ENCODE data around the gene WBP4. TPM values are rescaled to one million over a fixed set of nuclear protein-coding genes. Genes with fewer than 3 reads are reported as not detected.
"Not testable (repeated sequence)": the region's sequence is repeated elsewhere in the genome, so short reads cannot be mapped to it uniquely, and the experiment has no call there.

WBP4 gene
- total RNA-seq, 1 donor from 2014 or later = 11.0 TPM

DNA sequence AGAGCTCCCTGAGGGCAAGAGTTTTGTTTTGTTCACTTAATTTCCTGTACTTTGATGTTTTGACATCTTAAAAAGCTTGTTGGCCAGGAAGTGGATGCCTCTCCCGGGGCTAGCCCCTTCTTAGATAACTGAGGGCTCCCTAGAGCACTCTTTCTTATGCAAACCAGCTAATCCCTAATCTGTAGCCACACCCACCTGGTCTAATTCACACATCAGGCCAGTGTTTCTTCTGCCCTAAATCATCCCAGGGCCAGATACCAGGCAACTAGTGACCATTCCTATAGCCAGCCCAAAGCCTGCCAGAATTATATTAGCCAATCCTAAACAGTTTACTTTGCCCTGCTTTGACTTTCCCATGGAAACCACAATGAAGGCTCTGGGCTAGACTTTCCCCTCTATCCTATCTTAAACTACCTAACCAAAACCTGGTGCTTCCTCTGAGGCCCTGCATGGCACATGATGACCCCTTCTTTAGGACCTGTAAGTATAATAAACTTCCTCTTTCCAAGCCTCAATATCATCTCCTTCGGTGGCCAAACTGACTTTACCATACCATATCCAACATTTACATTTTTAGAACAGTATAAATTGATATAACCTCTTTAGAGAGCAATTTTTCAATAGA, 24.8 kb downstream of the WBP4 start:
- H3K4me1 Mint-ChIP-seq (ENCODE audit: low read depth) = peaks cover 6% of the 10 kb centered on the region
- H3K27me3 Mint-ChIP-seq = no peaks in the 10 kb centered on the region
- H3K36me3 Mint-ChIP-seq (ENCODE audit: insufficient read depth) = peaks cover 3% of the 10 kb centered on the region
- TF ChIP-seq, protein P1, sequence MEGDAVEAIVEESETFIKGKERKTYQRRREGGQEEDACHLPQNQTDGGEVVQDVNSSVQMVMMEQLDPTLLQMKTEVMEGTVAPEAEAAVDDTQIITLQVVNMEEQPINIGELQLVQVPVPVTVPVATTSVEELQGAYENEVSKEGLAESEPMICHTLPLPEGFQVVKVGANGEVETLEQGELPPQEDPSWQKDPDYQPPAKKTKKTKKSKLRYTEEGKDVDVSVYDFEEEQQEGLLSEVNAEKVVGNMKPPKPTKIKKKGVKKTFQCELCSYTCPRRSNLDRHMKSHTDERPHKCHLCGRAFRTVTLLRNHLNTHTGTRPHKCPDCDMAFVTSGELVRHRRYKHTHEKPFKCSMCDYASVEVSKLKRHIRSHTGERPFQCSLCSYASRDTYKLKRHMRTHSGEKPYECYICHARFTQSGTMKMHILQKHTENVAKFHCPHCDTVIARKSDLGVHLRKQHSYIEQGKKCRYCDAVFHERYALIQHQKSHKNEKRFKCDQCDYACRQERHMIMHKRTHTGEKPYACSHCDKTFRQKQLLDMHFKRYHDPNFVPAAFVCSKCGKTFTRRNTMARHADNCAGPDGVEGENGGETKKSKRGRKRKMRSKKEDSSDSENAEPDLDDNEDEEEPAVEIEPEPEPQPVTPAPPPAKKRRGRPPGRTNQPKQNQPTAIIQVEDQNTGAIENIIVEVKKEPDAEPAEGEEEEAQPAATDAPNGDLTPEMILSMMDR (IDR thresholded peaks at IDR 0.05; ENCODE audit: unreplicated experiment) = no peak
- no peak for DNase-seq (ENCODE audit: low spot score, unreplicated experiment)
- H3K27ac Mint-ChIP-seq = no peak overlapping the region
- H3K9me3 Mint-ChIP-seq (ENCODE audit: low read depth) = no peaks in the 10 kb centered on the region
- H3K4me3 Mint-ChIP-seq (ENCODE audit: low read depth) = no peak overlapping the region

DNA sequence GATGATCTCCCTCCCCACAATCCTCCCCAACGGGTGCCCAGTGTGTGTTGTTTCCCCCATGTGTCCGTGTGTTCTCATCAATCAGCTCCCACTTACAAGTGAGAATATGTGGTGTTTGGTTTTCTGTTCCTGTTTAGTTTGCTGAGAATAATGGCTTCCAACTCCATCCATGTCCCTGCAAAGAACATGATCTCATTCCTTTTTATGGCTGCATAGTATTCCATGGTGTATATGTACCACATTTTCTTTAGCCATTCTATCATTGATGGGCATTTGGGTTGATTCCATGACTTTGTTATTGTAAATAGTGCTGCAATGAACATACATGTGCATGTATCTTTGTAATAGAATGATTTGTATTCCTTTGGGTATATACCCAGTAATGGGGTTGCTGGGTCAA, 34.4 kb downstream of the WBP4 start:
- not testable (repeated sequence) for H3K4me1 Mint-ChIP-seq (ENCODE audit: low read depth); H3K27ac Mint-ChIP-seq; H3K9me3 Mint-ChIP-seq (ENCODE audit: low read depth); H3K36me3 Mint-ChIP-seq (ENCODE audit: insufficient read depth); H3K4me3 Mint-ChIP-seq (ENCODE audit: low read depth); H3K27me3 Mint-ChIP-seq; DNase-seq (ENCODE audit: low spot score, unreplicated experiment)

DNA sequence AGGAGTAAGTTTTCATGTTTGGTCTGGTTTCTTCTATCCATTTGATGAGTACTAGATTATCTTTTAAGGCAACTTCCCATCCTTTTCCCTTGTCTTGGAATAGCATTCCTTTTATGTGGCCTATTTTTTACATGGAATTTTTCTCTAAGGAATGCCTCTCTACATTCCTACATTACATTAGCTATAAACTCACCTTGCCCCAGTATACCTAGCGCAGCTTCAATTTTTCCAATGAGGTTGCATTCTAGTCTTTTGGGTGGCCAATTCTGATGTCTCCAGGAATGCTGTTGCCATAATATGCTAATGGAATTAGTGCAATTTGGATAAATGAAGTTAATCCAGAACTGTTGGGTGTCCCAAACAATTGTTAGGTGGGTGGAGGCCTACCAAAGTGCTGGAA, 37.5 kb downstream of the WBP4 start:
- no peak for DNase-seq (ENCODE audit: low spot score, unreplicated experiment)
- Mint-ChIP-seq H3K4me3 (ENCODE audit: low read depth) (no peak overlapping the region), H3K27ac (no peak overlapping the region), H3K9me3 (ENCODE audit: low read depth) (no peaks in the 10 kb centered on the region), H3K4me1 (ENCODE audit: low read depth) (peaks cover 23% of the 10 kb centered on the region), H3K36me3 (ENCODE audit: insufficient read depth) (no peaks in the 10 kb centered on the region), H3K27me3 (no peaks in the 10 kb centered on the region)
- TF ChIP-seq, protein P1 (IDR thresholded peaks at IDR 0.05; ENCODE audit: unreplicated experiment) = no peak

DNA sequence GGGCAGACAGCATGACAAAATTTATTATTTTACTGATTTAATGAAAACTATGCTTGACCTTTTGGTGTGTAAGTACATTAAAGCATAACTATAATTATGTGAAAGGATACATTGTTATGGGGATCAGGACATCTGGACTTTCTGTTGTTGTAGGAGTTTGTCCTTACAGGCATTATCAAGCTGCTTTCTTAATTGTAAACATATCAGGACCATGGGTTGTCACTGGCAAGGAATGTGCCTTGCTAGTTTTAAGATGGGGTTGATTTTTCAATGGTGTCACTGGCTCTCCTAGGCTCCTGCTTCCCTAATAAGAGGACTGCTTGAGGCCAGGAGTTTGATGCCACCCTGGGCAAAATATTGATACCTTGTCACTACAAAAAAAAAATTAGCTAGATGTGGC, 38.7 kb downstream of the WBP4 start:
- no peaks in the 10 kb centered on the region for H3K27me3 Mint-ChIP-seq
- TF ChIP-seq, protein P1 (IDR thresholded peaks at IDR 0.05; ENCODE audit: unreplicated experiment) = no peak
- no peaks in the 10 kb centered on the region for H3K9me3 Mint-ChIP-seq (ENCODE audit: low read depth)
- H3K4me1 Mint-ChIP-seq (ENCODE audit: low read depth) = peaks cover 23% of the 10 kb centered on the region
- H3K4me3 Mint-ChIP-seq (ENCODE audit: low read depth) = no peak overlapping the region
- peak overlapping the region; percentile 16 for H3K27ac Mint-ChIP-seq
- DNase-seq (ENCODE audit: low spot score, unreplicated experiment) = no peak
- H3K36me3 Mint-ChIP-seq (ENCODE audit: insufficient read depth) = no peaks in the 10 kb centered on the region

DNA sequence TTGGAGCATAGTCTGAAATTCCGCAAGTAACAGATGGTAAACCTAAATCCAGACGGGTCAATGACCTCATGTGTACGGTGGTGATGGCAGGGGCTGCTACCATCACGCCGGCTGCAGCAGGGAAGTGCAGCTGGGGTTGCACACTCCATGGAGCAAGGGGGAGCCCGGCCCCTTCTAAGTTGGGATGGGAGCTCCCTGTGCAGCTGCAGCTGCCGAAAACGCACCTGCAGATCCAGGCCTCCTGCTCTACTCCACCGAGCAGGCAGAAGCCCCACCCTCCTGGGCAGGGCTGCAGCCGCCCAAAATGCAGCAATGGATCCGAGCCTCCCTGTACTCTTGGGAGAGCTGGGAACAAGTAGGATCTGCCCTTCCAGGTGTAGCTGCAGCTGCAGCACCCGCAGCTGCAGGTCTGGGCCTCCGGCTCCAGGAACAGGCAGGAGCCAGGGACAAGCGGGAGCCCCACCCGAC, 45.8 kb downstream of the WBP4 start:
- no peaks in the 10 kb centered on the region for H3K9me3 Mint-ChIP-seq (ENCODE audit: low read depth)
- TF ChIP-seq, protein P1 (IDR thresholded peaks at IDR 0.05; ENCODE audit: unreplicated experiment) = no peak
- no peaks in the 10 kb centered on the region for H3K27me3 Mint-ChIP-seq
- peak overlapping the region; percentile 61 for H3K4me3 Mint-ChIP-seq (ENCODE audit: low read depth)
- DNase-seq (ENCODE audit: low spot score, unreplicated experiment) = peak; percentile 10
- no peaks in the 10 kb centered on the region for H3K36me3 Mint-ChIP-seq (ENCODE audit: insufficient read depth)
- H3K4me1 Mint-ChIP-seq (ENCODE audit: low read depth) = peaks cover 8% of the 10 kb centered on the region
- H3K27ac Mint-ChIP-seq = no peak overlapping the region

DNA sequence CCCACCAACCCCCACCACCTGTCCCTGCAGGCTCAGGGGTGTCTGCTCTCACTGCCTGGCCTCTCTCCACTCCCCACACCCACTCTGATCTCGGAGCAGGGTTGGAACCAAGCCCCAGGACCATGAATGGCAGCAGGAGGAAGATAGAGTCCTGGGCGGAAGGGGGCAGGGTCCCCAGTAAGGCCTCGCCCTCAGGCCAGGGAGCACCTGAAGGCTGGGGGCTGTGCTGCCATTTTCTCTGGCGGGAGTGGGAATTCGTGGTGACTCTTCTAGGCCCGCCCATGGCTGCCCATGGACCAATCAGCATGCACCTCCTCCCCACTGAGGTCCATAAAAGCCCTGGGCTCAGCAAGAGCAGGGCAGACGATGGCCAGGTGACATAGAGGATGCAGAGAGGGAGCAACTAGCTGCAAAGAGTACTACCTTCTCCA, 46.3 kb downstream of the WBP4 start:
- Mint-ChIP-seq H3K27ac (no peak overlapping the region), H3K4me1 (ENCODE audit: low read depth) (peaks cover 6% of the 10 kb centered on the region), H3K4me3 (ENCODE audit: low read depth) (peak overlapping the region; percentile 61), H3K27me3 (no peaks in the 10 kb centered on the region), H3K36me3 (ENCODE audit: insufficient read depth) (no peaks in the 10 kb centered on the region), H3K9me3 (ENCODE audit: low read depth) (no peaks in the 10 kb centered on the region)
- TF ChIP-seq, protein P1 (IDR thresholded peaks at IDR 0.05; ENCODE audit: unreplicated experiment) = no peak
- peak; percentile 12 for DNase-seq (ENCODE audit: low spot score, unreplicated experiment)

Measured in progenitor cell of endocrine pancreas (in vitro differentiated cells).